NB4 (cell line): ENCODE results near the gene KMT2B.

Experiments used
- DNase-seq: peaks from one replicate; pipeline ENCODE4 v3.0.0; 2010; ENCODE audit warnings: low read depth
- H3K4me3 ChIP-seq: one replicate; pipeline ENCODE4 v1.5.1; 2011; ENCODE audit warnings: mild to moderate bottlenecking, low read depth, low read length, moderate library complexity
- CTCF ChIP-seq: IDR thresholded peaks from one replicate; pipeline ENCODE4 v1.5.1; 2012; ENCODE audit warnings: low read depth, low read length
- MAX ChIP-seq: IDR thresholded peaks from 2 replicates; pipeline ENCODE4 v1.6.1; 2011; ENCODE audit warnings: low read depth, low read length
- MYC ChIP-seq: IDR thresholded peaks from 2 replicates; pipeline ENCODE4 v1.6.1; 2011; ENCODE audit warnings: low read depth, low read length
- POLR2A ChIP-seq: IDR thresholded peaks from 2 replicates; pipeline ENCODE4 v1.6.1; 2011; ENCODE audit warnings: mild to moderate bottlenecking; ENCODE audit not compliant: insufficient read length; ENCODE audit errors: extremely low read depth

The KMT2B gene

GRCh38 chr19:35786299-35787160, 68.7 kb downstream of the KMT2B start:
- TF ChIP-seq MYC (no peak), MAX (no peak)
- no peak overlapping the region for H3K4me3 ChIP-seq
- DNase-seq: no peak

- no peak for TF ChIP-seq MAX
- TF ChIP-seq MYC: no peak
- TF ChIP-seq POLR2A: no peak
- TF ChIP-seq CTCF: no peak
- no peak overlapping the region for H3K4me3 ChIP-seq
- DNase-seq: no peak
These were observed 69.5 kb downstream of the KMT2B start for GRCh38 chr19:35787227-35787799.
